Measurements from ENCODE around the gene ZNG1B. TPM values are rescaled to one million over a fixed set of nuclear protein-coding genes. Genes with fewer than 3 reads are reported as not detected.
"Not testable (repeated sequence)": the region's sequence is repeated elsewhere in the genome, so short reads cannot be mapped to it uniquely, and the experiment has no call there.

ZNG1B gene
- total RNA-seq, 4 donors from 2014 or later = 3.6 to 55.1 (median 28.3) TPM

DNA sequence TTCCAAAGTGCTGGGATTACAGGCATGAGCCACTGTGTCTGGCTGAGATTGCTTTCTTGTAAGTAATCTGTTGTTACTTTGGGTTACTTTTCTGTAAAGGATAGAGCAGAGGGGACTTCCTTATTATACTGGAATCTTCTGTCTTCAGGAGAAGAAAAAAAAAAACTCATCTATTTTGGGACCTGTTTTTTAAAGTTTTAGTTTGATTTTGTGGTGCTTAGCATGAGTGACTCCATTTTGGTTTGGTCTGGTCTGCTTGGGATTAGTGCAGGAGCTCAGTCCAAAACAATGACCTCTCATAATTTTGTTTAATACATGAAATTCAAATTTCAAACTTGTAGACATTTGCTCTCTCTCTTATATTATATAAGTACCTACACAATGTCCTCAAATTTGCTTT, 4.0 kb upstream of the ZNG1B start:
- H3K4me1 ChIP-seq; H3K36me3 ChIP-seq; intact Hi-C loops (cut with DNase I; ENCODE audit: low total_unique reads): not testable (repeated sequence)

GRCh38 chr2:113465770-113466169, 28.3 kb downstream of the ZNG1B start:
- H3K9me3 ChIP-seq; H3K4me3 ChIP-seq; DNase-seq; H3K36me3 ChIP-seq; H3K27me3 ChIP-seq; H3K4me1 ChIP-seq; intact Hi-C loops (cut with DNase I; ENCODE audit: low total_unique reads); H3K27ac ChIP-seq: not testable (repeated sequence)

More for the DNA sequence above, 4.0 kb upstream of the ZNG1B start:
- H3K4me3 ChIP-seq, H3K27ac ChIP-seq, DNase-seq, H3K27me3 ChIP-seq, H3K9me3 ChIP-seq: not testable (repeated sequence)

- H3K4me1 ChIP-seq; H3K36me3 ChIP-seq; H3K27ac ChIP-seq; intact Hi-C loops (cut with DNase I; ENCODE audit: low total_unique reads); H3K27me3 ChIP-seq; H3K9me3 ChIP-seq; DNase-seq; H3K4me3 ChIP-seq: not testable (repeated sequence)
Measured at GRCh38 chr2:113476688-113477368, 39.3 kb downstream of the ZNG1B start.

DNA sequence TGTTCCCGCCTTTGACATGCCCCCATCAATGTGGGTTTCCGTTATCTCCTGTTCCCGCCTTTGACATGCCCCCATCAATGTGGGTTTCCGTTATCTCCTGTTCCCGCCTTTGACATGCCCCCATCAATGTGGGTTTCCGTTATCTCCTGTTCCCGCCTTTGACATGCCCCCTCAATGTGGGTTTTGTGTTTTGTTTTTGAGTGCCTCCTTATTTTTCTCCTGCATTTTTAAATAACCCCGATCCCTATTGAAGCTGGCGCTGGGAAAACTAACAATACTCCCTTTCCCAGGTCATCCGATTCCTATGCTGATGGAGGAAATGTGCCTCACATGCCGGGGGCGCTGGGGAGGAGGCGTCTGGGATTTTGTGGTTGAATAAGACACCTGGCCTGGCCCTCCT, 59.0 kb downstream of the ZNG1B start:
- H3K27ac ChIP-seq; DNase-seq; H3K4me3 ChIP-seq; H3K9me3 ChIP-seq; H3K36me3 ChIP-seq; H3K27me3 ChIP-seq; H3K4me1 ChIP-seq; intact Hi-C loops (cut with DNase I; ENCODE audit: low total_unique reads): not testable (repeated sequence)

- H3K4me1 ChIP-seq; H3K4me3 ChIP-seq; DNase-seq; H3K27ac ChIP-seq; intact Hi-C loops (cut with DNase I; ENCODE audit: low total_unique reads); H3K9me3 ChIP-seq; H3K36me3 ChIP-seq: not testable (repeated sequence)
- H3K27me3 ChIP-seq = peaks cover 0 to 11% of the 10 kb centered on the region in 2 donors
Measured at GRCh38 chr2:113498365-113498764, 60.9 kb downstream of the ZNG1B start, which contains the start of gene FOXD4L1. TSS of gene FOXD4L1 (plus strand) at chr2:113498665. CDS start at chr2:113499257, 592 bp downstream.

DNA sequence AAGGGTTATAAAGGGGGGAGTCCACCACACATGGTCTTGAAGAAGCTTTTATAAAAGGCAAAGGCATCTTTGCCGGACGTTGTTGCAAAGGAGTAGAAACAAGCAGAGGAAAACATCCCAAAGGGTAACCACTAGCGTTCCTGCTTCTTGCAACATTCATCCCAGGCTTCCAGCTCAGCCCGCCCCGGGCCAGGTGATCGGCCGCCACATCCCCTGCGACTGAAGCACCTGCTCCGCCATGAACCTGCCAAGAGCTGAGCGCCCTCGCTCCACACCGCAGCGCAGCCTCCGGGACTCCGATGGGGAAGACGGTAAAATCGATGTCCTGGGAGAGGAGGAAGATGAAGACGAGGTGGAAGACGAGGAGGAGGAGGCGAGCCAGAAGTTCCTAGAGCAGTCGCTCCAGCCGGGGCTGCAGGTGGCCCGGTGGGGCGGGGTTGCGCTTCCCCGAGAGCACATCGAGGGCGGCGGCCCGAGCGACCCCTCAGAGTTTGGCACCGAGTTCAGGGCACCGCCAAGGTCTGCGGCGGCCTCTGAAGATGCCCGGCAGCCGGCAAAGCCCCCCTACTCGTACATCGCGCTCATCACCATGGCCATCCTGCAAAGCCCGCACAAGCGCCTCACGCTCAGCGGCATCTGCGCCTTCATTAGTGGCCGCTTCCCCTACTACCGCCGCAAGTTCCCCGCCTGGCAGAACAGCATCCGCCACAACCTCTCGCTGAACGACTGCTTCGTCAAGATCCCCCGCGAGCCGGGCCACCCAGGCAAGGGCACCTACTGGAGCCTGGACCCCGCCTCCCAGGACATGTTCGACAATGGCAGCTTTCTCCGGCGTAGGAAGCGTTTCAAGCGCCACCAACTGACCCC, 61.8 kb downstream of the ZNG1B start:
- DNase-seq; H3K27ac ChIP-seq; intact Hi-C loops (cut with DNase I; ENCODE audit: low total_unique reads); H3K4me3 ChIP-seq; H3K9me3 ChIP-seq; H3K4me1 ChIP-seq; H3K36me3 ChIP-seq: not testable (repeated sequence)
- peaks cover 0 to 20% of the 10 kb centered on the region in 2 donors for H3K27me3 ChIP-seq

- intact Hi-C loops (cut with DNase I; ENCODE audit: low total_unique reads); H3K27ac ChIP-seq; H3K9me3 ChIP-seq; H3K36me3 ChIP-seq; H3K4me1 ChIP-seq; DNase-seq; H3K4me3 ChIP-seq: not testable (repeated sequence)
- peaks cover 0 to 20% of the 10 kb centered on the region in 2 donors for H3K27me3 ChIP-seq
Measured at GRCh38 chr2:113499886-113500722, 62.6 kb downstream of the ZNG1B start.

- DNase-seq; H3K36me3 ChIP-seq; H3K9me3 ChIP-seq; H3K4me3 ChIP-seq; intact Hi-C loops (cut with DNase I; ENCODE audit: low total_unique reads); H3K27ac ChIP-seq; H3K4me1 ChIP-seq: not testable (repeated sequence)
- H3K27me3 ChIP-seq = peaks cover 0 to 20% of the 10 kb centered on the region in 2 donors
Measured at GRCh38 chr2:113500723-113501038, 63.2 kb downstream of the ZNG1B start.

DNA sequence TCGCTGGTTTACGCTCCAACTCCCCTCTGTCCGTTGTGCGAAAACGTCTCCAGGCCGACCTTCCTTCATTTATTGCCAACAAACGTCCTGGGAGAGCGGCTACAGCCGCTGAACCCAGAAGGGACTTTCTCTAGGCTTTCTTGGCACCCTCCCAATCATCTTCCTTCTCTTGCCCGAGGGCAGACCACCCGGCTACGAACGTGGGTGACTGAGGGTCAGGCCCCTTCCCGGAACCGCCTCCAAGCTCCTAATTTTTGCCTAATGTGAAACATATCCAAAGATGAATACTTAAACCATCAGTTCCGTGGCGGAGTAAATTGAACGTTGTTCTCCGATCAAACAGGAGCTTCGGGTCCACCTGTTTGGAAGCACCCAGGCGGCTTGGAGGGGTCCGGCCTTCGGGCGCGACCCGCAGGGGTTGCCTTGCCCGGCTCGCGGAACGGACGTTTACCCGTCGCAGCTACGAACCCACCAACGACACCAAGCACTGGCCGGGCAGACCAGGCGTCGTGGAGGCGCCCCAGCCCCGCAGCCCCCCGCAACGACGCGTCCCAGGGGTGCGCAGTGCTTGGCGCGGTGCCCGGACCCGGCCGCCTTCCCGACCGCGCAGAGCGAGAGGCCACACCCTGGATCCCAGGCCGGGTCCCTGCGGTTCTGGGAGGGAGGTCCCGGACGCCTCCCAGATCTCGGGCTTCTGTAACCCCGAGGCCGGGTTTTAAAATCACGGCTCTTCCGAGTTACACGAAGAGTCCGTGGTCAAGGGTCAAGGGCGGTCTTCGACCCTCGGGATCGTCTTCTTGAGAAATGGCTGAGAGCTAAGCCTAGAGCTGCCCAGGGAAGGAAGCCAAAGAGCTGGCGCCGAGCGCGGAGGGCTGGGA, 65.0 kb downstream of the ZNG1B start:
- H3K4me1 ChIP-seq; H3K9me3 ChIP-seq; intact Hi-C loops (cut with DNase I; ENCODE audit: low total_unique reads); H3K27ac ChIP-seq; DNase-seq; H3K36me3 ChIP-seq: not testable (repeated sequence)
- H3K27me3 ChIP-seq = peaks cover 0 to 20% of the 10 kb centered on the region in 2 donors
- peak overlapping the region in 1 of 2 donors; percentile 34 for H3K4me3 ChIP-seq

GRCh38 chr2:113503094-113504042, 65.9 kb downstream of the ZNG1B start:
- H3K4me3 ChIP-seq = peak overlapping the region in 1 of 2 donors; percentile 34
- H3K4me1 ChIP-seq; H3K27ac ChIP-seq; DNase-seq; H3K9me3 ChIP-seq; intact Hi-C loops (cut with DNase I; ENCODE audit: low total_unique reads); H3K36me3 ChIP-seq: not testable (repeated sequence)
- H3K27me3 ChIP-seq = peaks cover 5 to 20% of the 10 kb centered on the region in 2 donors

DNA sequence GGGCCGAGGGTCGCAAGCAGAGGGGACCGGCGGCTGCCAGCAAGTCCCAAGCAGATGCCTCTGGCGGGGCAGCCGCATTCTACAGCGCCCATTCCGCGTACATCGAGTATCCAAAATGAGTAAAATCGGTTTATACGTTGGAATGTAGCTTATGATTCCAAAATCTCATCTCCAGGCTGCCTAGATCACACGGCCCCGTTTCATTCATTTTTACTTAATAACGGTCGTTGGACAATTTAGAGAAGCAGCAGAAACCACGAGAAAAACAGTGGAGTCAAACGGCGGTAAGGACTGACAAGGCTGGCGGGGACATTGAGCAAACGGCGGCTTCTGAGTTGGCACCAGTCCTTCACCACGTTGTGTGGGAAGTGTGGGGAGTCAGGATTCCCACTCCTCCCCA, 66.6 kb downstream of the ZNG1B start:
- DNase-seq; intact Hi-C loops (cut with DNase I; ENCODE audit: low total_unique reads); H3K4me1 ChIP-seq; H3K4me3 ChIP-seq; H3K27ac ChIP-seq; H3K9me3 ChIP-seq; H3K36me3 ChIP-seq: not testable (repeated sequence)
- H3K27me3 ChIP-seq = peaks cover 5 to 20% of the 10 kb centered on the region in 2 donors

Data from uterus (tissue), 4 donors.